Activated CD8-positive, alpha-beta T cell treated with anti-CD3 and anti-CD28 coated beads for 36 hours (primary cell): Measurements from ENCODE around the gene THUMPD2. TPM values are rescaled to one million over a fixed set of nuclear protein-coding genes. Genes with fewer than 3 reads are reported as not detected.

ENCODE experiments used
- ATAC-seq: fragments of 200-7000 bp; cut with Tn5 transposase; one replicate; pipeline ENCODE4 v1.10.0; 2021; ENCODE audit warnings: mild to moderate bottlenecking, moderate library complexity
- CTCF ChIA-PET: fragments of 350-600 bp; sonication (Branson Sonifier 250); formaldehyde crosslinking; loops from one replicate; lab custom pipeline; 2021; ENCODE audit warnings: antibody characterized with exemption; lab: Charles Lee
- POLR2A ChIA-PET: fragments of 350-600 bp; sonication (Branson Sonifier 250); formaldehyde crosslinking; loops from one replicate; lab custom pipeline; 2021; ENCODE audit warnings: antibody characterized with exemption; lab: Charles Lee
- DNase-seq: peaks from one replicate; pipeline ENCODE4 v3.0.0-alpha.2; 2020
- H3K27ac Mint-ChIP-seq: one replicate; pipeline ENCODE4 v1.8.0; 2021; ENCODE audit warnings: mild to moderate bottlenecking, mixed read lengths
- H3K27me3 Mint-ChIP-seq: one replicate; pipeline ENCODE4 v1.8.0; 2021; ENCODE audit warnings: mixed read lengths
- H3K36me3 Mint-ChIP-seq: one replicate; pipeline ENCODE4 v1.8.0; 2021; ENCODE audit warnings: low read depth, mixed read lengths
- H3K4me1 Mint-ChIP-seq: one replicate; pipeline ENCODE4 v1.8.0; 2021; ENCODE audit warnings: low read depth, mixed read lengths
- H3K4me3 Mint-ChIP-seq: one replicate; pipeline ENCODE4 v1.8.0; 2021; ENCODE audit warnings: mild to moderate bottlenecking, moderate library complexity, mixed read lengths
- H3K9me3 Mint-ChIP-seq: one replicate; pipeline ENCODE4 v1.8.0; 2021; ENCODE audit warnings: mixed read lengths
- intact Hi-C: fragments of 100-400 bp; cut with micrococcal nuclease; formaldehyde crosslinking; loops from one replicate; pipeline ENCODE4 v1.10.0; 2022
- total RNA-seq, 2 experiments: library from RNA; stranded (reverse); gene quantifications; one replicate each; pipeline ENCODE4 v1.2.3, GENCODE V29; 2021
- TF ChIP-seq, protein P1 (sequence below): fragments of 200-600 bp; IDR thresholded peaks from one replicate; pipeline ENCODE4 v1.8.0; 2022; ENCODE audit warnings: antibody characterized with exemption, mild to moderate bottlenecking

The THUMPD2 gene
- total RNA-seq, 2 experiments from 2014 or later, result 16.9 to 18.1 TPM

DNA sequence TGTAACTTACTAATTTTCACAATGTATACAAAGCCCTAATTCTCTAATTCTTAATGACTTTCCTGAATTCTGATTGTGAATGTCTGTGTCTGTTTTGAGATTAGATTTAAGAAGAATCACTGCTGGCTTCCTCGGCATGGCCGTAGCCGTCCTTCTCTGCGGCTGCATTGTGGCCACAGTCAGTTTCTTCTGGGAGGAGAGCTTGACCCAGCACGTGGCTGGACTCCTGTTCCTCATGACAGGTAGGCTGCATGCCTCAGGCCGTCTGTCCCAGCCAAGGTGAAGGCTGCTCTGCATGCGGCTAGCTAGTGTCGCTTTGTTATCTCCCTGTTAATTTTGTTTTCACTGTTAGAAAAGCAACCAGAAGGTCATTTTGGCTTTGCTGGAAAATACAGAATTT lies 72.1 kb downstream of the THUMPD2 start:
- Mint-ChIP-seq H3K4me3 (no peak overlapping the region), H3K27me3 (peaks cover 6% of the 10 kb centered on the region), H3K4me1 (no peaks in the 10 kb centered on the region), H3K9me3 (peaks cover 4% of the 10 kb centered on the region), H3K36me3 (no peaks in the 10 kb centered on the region), H3K27ac (no peak overlapping the region)
- ChIA-PET POLR2A (no interaction called here), CTCF (no interaction called here)
- TF ChIP-seq, protein P1, sequence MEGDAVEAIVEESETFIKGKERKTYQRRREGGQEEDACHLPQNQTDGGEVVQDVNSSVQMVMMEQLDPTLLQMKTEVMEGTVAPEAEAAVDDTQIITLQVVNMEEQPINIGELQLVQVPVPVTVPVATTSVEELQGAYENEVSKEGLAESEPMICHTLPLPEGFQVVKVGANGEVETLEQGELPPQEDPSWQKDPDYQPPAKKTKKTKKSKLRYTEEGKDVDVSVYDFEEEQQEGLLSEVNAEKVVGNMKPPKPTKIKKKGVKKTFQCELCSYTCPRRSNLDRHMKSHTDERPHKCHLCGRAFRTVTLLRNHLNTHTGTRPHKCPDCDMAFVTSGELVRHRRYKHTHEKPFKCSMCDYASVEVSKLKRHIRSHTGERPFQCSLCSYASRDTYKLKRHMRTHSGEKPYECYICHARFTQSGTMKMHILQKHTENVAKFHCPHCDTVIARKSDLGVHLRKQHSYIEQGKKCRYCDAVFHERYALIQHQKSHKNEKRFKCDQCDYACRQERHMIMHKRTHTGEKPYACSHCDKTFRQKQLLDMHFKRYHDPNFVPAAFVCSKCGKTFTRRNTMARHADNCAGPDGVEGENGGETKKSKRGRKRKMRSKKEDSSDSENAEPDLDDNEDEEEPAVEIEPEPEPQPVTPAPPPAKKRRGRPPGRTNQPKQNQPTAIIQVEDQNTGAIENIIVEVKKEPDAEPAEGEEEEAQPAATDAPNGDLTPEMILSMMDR, result no peak
- DNase-seq, result no peak
- no peak for ATAC-seq
- intact Hi-C loops, result no loop called here

DNA sequence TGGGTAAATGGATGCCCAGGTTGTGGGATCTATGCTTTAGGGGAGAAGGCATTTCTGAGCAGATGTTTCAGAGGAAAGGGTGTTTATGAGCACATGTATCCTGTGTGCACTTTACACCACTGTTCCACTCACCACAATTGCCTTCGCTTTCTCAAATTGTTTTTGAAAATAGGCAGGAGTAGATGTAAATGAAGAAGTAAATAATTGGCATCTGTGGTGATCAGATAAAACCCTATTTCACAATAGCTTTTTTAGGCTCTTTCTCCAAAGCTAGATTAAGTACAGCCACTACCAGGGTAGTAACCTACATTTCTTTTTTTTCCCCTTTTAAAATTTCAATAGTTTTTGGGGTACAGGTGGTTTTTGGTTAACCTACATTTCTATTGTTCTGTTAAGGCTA lies 72.7 kb downstream of the THUMPD2 start:
- POLR2A ChIA-PET, result no interaction called here
- intact Hi-C loops, result no loop called here
- TF ChIP-seq, protein P1, result no peak
- peaks cover 7% of the 10 kb centered on the region for H3K27me3 Mint-ChIP-seq
- no peak overlapping the region for H3K27ac Mint-ChIP-seq
- CTCF ChIA-PET, result no interaction called here
- no peaks in the 10 kb centered on the region for H3K4me1 Mint-ChIP-seq
- H3K36me3 Mint-ChIP-seq, result no peaks in the 10 kb centered on the region
- H3K9me3 Mint-ChIP-seq, result peaks cover 9% of the 10 kb centered on the region
- ATAC-seq, result no peak
- DNase-seq, result no peak
- H3K4me3 Mint-ChIP-seq, result no peak overlapping the region

DNA sequence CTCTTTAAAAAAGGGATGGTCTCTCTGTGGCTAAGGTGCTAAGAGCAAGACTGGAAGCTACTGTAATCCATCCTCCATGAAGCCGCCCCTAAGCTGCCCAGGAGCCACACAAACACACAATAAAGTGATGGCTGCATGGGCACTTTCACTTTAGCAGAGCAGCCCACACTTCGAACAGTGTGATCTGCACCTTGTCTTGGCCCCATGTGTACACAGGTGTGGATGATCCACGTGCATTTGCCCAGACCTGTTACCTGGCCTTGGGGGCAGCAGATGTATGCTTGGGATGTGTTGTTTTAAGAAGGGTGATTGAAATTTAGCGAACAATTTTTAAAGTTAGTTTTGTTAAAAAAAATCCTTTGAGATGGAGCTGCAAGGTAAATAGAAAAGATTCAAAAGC lies 73.4 kb downstream of the THUMPD2 start:
- TF ChIP-seq, protein P1, result no peak
- POLR2A ChIA-PET, result no interaction called here
- Mint-ChIP-seq H3K27me3 (peaks cover 8% of the 10 kb centered on the region), H3K36me3 (no peaks in the 10 kb centered on the region), H3K4me1 (no peaks in the 10 kb centered on the region), H3K27ac (no peak overlapping the region), H3K9me3 (peaks cover 15% of the 10 kb centered on the region), H3K4me3 (no peak overlapping the region)
- intact Hi-C loops, result no loop called here
- CTCF ChIA-PET, result no interaction called here
- DNase-seq (no peak), ATAC-seq (no peak)

DNA sequence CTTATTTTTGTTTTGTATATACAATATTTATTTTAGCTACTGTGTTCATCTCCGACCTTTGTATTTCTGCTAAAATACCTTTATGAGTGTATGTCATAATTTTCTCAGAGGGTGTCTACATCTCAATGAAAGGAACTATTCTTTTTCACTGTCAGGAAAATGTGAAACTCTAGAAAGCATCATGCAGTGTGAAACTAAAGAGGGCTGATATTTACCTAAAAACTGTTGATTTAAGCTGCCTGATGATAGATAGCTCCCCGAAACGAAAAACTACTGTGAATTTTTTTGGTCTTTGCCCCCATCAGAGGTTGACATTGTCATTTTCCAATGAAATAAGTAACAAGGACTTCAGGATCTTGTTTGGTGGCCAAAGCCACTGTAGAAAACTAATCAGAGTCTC lies 74.5 kb downstream of the THUMPD2 start:
- CTCF ChIA-PET, result interaction anchor here (1.2 kb wide), 1 partner anchor 25 kb away, joined by 5 read pairs; no protein-coding TSS in a partner anchor

DNA sequence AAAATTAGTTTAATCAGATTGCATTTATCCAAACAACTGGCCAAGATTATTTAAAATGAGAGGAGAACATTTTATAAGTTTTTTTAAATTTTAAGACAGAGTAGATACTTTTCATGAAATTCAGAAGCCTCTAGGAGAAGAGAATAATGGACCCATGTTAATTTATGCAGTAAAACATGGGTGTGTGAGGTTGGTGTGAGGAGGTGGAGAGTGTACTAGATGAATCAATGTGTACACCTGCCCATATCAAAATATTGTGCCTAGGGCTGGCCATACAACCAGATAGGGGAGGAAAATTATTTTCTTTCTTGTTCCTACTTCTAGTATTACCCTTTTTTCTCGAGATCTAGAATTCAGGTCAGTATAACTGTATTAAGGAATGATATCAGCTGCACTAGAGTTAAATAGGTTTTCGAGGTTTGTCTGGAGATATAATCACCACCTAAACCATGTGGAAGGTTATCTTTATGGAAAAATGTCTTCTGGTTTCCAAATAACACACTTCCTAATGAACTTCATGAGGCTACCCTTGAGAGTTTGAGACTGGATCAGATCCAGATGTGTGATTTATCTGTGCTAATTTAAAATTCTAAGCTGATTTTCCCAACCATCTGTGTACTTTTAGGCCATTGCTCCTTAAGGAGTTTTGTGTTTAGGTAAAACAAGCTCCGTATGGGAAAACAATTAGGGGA lies 75.7 kb downstream of the THUMPD2 start:
- TF ChIP-seq, protein P1, result no peak
- H3K4me1 Mint-ChIP-seq, result no peaks in the 10 kb centered on the region
- ATAC-seq (no peak), DNase-seq (no peak)
- peaks cover 12% of the 10 kb centered on the region for H3K27me3 Mint-ChIP-seq
- ChIA-PET POLR2A (no interaction called here), CTCF (no interaction called here)
- intact Hi-C loops, result no loop called here
- H3K4me3 Mint-ChIP-seq, result no peak overlapping the region
- H3K36me3 Mint-ChIP-seq, result no peaks in the 10 kb centered on the region
- no peak overlapping the region for H3K27ac Mint-ChIP-seq
- peaks cover 19% of the 10 kb centered on the region for H3K9me3 Mint-ChIP-seq

More for the DNA sequence above, 74.5 kb downstream of the THUMPD2 start:
- no peaks in the 10 kb centered on the region for H3K36me3 Mint-ChIP-seq
- H3K4me1 Mint-ChIP-seq, result no peaks in the 10 kb centered on the region
- no peak overlapping the region for H3K27ac Mint-ChIP-seq
- no peak for ATAC-seq
- intact Hi-C loops, result no loop called here
- no peak overlapping the region for H3K4me3 Mint-ChIP-seq
- POLR2A ChIA-PET, result no interaction called here
- peaks cover 11% of the 10 kb centered on the region for H3K27me3 Mint-ChIP-seq
- DNase-seq, result no peak
- TF ChIP-seq, protein P1, result no peak
- H3K9me3 Mint-ChIP-seq, result peaks cover 17% of the 10 kb centered on the region
